Left lung (tissue), 10 donors: Measurements from ENCODE around the gene LINC00305. TPM values are rescaled to one million over a fixed set of nuclear protein-coding genes. Genes with fewer than 3 reads are reported as not detected.

Experiments
- ATAC-seq: fragments of 200-7000 bp; cut with Tn5 transposase; one replicate; pipeline ENCODE4 v1.9.1; 2020; ENCODE audit warnings: moderate library complexity
- DNase-seq, 4 donors: peaks; one replicate each; pipeline ENCODE4 v3.0.0-alpha.2; 2013 to 2020
- H3K27ac ChIP-seq, 2 donors: fragments of 200-600 bp; sonication (generic) in 1 of 2; one replicate each; pipeline versions ENCODE4 v1.5.0 to v1.8.0; 2020 to 2021
- H3K27me3 ChIP-seq, 2 donors: fragments of 200-600 bp; sonication (generic) in 1 of 2; one replicate each; pipeline versions ENCODE4 v1.5.0 to v1.8.0; 2020 to 2021
- H3K36me3 ChIP-seq, 2 donors: fragments of 200-600 bp; sonication (generic) in 1 of 2; one replicate each; pipeline versions ENCODE4 v1.5.0 to v1.8.0; 2020 to 2021
- H3K4me1 ChIP-seq, 2 donors: fragments of 200-600 bp; one replicate each; pipeline ENCODE4 v1.8.0; 2021
- H3K4me3 ChIP-seq, 2 donors: fragments of 200-600 bp; sonication (generic) in 1 of 2; one replicate each; pipeline versions ENCODE4 v1.5.0 to v1.8.0; 2020 to 2021; ENCODE audit warnings: mild to moderate bottlenecking in 1 of 2
- H3K9me3 ChIP-seq, 2 donors: fragments of 200-600 bp; sonication (generic) in 1 of 2; one replicate each; pipeline versions ENCODE4 v1.5.0 to v1.8.0; 2020 to 2021
- intact Hi-C, 2 donors: fragments of 100-400 bp; cut with DNase I; formaldehyde crosslinking; loops; one replicate each; pipeline versions ENCODE4 v1.11.2 to v1.14.2; 2022
- polyA plus RNA-seq, 6 donors: library from polyadenylated mRNA; unstranded; fragments of 120-200 nt; gene quantifications; one replicate each; pipeline ENCODE4 v1.2.1, GENCODE V29; 2013; ENCODE audit not compliant: insufficient read length in 6 of 6
- total RNA-seq, 2 donors: library from RNA; stranded (reverse); fragmentation: NEBNext Ultra II Directional; extraction: Animal tissue kit (Norgen Biotek cat#: 25700); gene quantifications; one replicate each; pipeline ENCODE4 v1.2.1, GENCODE V29; 2021
- TF ChIP-seq, protein P1 (sequence below), 2 donors: fragments of 200-600 bp; sonication (generic) in 1 of 2; IDR thresholded peaks; one replicate each; pipeline versions ENCODE4 v1.5.0 to v1.8.0; 2021; ENCODE audit warnings: antibody characterized with exemption in 2 of 2
- donor health status: DM: no; HTN: yes; CAD: no.
- donor health status: DM: no; HTN: no; CAD: no.

LINC00305 gene
- total and polyA plus RNA-seq, 8 donors: 0.15 to 1.0 TPM; not detected in 6

DNA sequence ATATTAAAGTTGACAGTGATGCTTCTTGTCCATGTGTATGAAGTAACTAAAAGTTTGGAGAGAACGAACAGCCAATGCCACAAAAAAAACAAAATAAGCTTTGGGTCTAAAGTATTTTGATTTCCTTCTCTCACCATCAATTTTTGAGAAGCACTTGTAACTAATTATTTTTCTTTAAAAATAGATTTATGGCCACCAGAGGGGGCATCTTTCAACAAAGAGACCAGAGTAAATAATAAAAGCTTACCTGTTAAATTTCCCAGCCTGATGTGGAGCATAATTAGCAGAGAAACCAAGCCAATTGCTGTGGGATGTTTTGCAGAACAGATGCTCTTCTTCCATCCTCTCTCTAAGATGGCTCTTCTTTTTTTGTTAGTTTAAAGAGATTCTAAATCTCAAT, 29.0 kb downstream of the LINC00305 start:
- no peaks in the 10 kb centered on the region for H3K9me3 ChIP-seq
- no peak overlapping the region for H3K27ac ChIP-seq
- DNase-seq (no peak), ATAC-seq (no peak)
- H3K4me1 ChIP-seq: no peaks in the 10 kb centered on the region
- no peak overlapping the region for H3K4me3 ChIP-seq
- H3K27me3 ChIP-seq: no peaks in the 10 kb centered on the region
- intact Hi-C loops: no loop called here
- no peaks in the 10 kb centered on the region for H3K36me3 ChIP-seq
- TF ChIP-seq, protein P1, sequence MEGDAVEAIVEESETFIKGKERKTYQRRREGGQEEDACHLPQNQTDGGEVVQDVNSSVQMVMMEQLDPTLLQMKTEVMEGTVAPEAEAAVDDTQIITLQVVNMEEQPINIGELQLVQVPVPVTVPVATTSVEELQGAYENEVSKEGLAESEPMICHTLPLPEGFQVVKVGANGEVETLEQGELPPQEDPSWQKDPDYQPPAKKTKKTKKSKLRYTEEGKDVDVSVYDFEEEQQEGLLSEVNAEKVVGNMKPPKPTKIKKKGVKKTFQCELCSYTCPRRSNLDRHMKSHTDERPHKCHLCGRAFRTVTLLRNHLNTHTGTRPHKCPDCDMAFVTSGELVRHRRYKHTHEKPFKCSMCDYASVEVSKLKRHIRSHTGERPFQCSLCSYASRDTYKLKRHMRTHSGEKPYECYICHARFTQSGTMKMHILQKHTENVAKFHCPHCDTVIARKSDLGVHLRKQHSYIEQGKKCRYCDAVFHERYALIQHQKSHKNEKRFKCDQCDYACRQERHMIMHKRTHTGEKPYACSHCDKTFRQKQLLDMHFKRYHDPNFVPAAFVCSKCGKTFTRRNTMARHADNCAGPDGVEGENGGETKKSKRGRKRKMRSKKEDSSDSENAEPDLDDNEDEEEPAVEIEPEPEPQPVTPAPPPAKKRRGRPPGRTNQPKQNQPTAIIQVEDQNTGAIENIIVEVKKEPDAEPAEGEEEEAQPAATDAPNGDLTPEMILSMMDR (IDR thresholded peaks at IDR 0.05): no peak

DNA sequence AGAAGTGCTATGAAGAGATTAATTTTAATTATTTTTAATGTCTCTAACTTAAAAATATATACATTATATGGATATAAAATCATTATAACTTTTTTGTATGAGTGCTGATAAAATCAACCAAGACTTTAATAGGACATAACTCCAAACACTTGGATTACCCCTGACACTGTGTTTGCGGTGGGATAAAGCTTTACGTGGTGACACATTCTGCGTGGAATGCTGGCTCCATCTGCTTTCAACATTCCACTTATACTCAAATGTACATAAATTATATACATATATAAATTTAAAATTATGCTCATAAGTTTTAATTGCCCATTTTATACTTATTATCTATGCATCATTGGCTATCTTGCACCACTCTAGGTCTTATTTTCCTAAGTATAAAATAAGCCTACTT, 30.5 kb downstream of the LINC00305 start:
- Histone ChIP-seq H3K9me3 (no peaks in the 10 kb centered on the region), H3K4me3 (no peak overlapping the region), H3K27ac (no peak overlapping the region), H3K27me3 (no peaks in the 10 kb centered on the region), H3K36me3 (no peaks in the 10 kb centered on the region), H3K4me1 (no peaks in the 10 kb centered on the region)
- TF ChIP-seq, protein P1 (IDR thresholded peaks at IDR 0.05): no peak
- ATAC-seq (no peak), DNase-seq (no peak)
- intact Hi-C loops: no loop called here

DNA sequence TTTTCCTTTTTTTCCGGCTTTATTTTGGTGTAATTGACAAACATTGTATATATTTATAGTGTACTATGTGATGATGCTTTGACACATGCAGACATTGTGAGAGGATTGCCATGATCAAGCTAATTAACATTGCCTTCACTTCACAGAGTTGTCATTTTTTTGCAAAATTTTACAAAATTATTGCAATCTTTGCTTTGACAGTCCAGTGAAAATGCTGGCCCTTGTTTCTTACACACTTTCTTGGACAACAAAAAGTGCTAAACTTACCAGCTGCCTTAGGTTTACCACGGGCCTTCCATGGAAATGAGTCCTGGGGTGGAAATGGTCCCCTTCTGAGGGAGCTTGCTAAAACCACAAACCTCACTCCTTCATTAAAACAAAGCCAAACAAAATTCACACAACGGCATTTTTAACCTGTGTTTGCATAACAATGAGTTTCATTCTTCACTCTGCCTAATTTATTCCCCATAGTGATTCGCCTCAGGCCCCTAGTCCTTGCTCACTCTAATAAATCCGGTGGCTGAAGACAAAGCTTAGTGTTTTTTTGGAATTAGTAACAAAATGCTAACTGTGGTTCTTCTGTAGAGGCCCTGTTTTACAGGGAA, 32.2 kb downstream of the LINC00305 start:
- Histone ChIP-seq H3K9me3 (no peaks in the 10 kb centered on the region), H3K27ac (no peak overlapping the region), H3K4me1 (no peaks in the 10 kb centered on the region), H3K36me3 (no peaks in the 10 kb centered on the region), H3K27me3 (no peaks in the 10 kb centered on the region), H3K4me3 (no peak overlapping the region)
- TF ChIP-seq, protein P1 (IDR thresholded peaks at IDR 0.05): no peak
- intact Hi-C loops: no loop called here
- ATAC-seq (no peak), DNase-seq (no peak)

DNA sequence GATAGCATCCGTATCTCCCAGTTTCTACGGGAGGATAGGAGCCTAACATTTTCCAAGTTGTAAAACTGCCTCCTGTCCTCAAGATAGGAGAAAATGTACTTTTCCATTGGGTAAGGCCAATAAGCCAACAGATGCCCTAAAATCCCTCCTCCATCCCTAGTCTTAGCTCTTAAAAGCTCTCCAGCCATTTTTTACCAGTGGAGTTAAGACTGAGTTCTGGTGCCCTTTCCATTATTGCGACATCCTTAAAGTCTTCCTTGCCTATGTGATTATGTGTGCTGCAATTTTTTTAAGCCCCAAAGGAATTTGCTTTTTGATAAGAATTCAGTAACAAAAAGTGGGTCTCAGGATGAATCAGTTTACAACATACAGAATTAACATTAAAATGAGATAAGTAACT, 33.0 kb downstream of the LINC00305 start:
- H3K27me3 ChIP-seq: no peaks in the 10 kb centered on the region
- H3K36me3 ChIP-seq: no peaks in the 10 kb centered on the region
- H3K4me3 ChIP-seq: no peak overlapping the region
- DNase-seq: no peak
- H3K9me3 ChIP-seq: no peaks in the 10 kb centered on the region
- H3K27ac ChIP-seq: no peak overlapping the region
- ATAC-seq: no peak
- TF ChIP-seq, protein P1 (IDR thresholded peaks at IDR 0.05): no peak
- intact Hi-C loops: no loop called here
- no peaks in the 10 kb centered on the region for H3K4me1 ChIP-seq

DNA sequence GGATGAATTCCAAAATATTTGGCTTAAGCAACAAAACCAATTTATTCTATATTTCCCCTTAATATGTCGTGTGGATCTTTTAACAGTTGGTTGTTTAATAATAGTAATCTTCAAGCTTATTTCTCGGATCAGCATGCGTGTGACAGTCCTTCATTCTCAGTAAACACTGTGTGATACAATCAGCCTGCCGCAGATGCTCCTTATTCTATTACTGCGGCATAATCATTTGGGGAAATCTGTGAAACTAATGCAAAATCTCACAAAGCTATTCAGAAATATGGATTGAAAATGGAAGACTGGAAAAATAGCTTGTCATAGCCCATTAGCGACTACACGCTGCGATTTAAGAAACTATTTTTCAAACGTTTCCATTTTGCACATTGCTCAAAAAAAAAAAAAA, 36.9 kb downstream of the LINC00305 start:
- intact Hi-C loops: no loop called here
- DNase-seq (no peak), ATAC-seq (no peak)
- H3K27ac ChIP-seq: no peak overlapping the region
- H3K36me3 ChIP-seq: no peaks in the 10 kb centered on the region
- H3K27me3 ChIP-seq: no peaks in the 10 kb centered on the region
- H3K4me1 ChIP-seq: no peaks in the 10 kb centered on the region
- TF ChIP-seq, protein P1 (IDR thresholded peaks at IDR 0.05): no peak
- H3K4me3 ChIP-seq: no peak overlapping the region
- H3K9me3 ChIP-seq: no peaks in the 10 kb centered on the region
